H9 (cell line): ENCODE measurements around the gene EFS. TPM values are rescaled to one million over a fixed set of nuclear protein-coding genes. Genes with fewer than 3 reads are reported as not detected.

ENCODE experiments used
- DNase-seq: peaks from one replicate; pipeline ENCODE4 v3.0.0-alpha.2; 2017
- H2AFZ ChIP-seq: one replicate; pipeline ENCODE4 v1.6.1; 2013; ENCODE audit warnings: mild to moderate bottlenecking, low read length, control low read depth, moderate library complexity
- H2AK5ac ChIP-seq: 2 replicates; pipeline ENCODE4 v1.6.1; 2013; ENCODE audit warnings: low read length, control low read depth, mixed read lengths; ENCODE audit not compliant: insufficient read length
- H2BK120ac ChIP-seq: one replicate; pipeline ENCODE4 v1.6.1; 2013; ENCODE audit warnings: low read depth, mild to moderate bottlenecking, low read length, control low read depth, inconsistent platforms; ENCODE audit not compliant: poor library complexity, severe bottlenecking
- H2BK12ac ChIP-seq: 2 replicates; pipeline ENCODE4 v1.6.1; 2013; ENCODE audit warnings: low read length, control low read depth, mixed read lengths, low read depth; ENCODE audit not compliant: insufficient read length
- H2BK15ac ChIP-seq: 2 replicates; pipeline ENCODE4 v1.6.1; 2013; ENCODE audit warnings: low read depth, low read length, control low read depth
- H2BK20ac ChIP-seq: one replicate; pipeline ENCODE4 v1.6.1; 2013; ENCODE audit warnings: low read depth, mild to moderate bottlenecking, low read length, control low read depth, inconsistent platforms; ENCODE audit not compliant: poor library complexity, severe bottlenecking
- H2BK5ac ChIP-seq: 2 replicates; pipeline ENCODE4 v1.6.1; 2013; ENCODE audit warnings: low read length, control low read depth, mixed read lengths; ENCODE audit not compliant: insufficient read length
- H3K14ac ChIP-seq: 2 replicates; pipeline ENCODE4 v1.6.1; 2013; ENCODE audit warnings: low read length, control low read depth; ENCODE audit not compliant: insufficient read depth
- H3K18ac ChIP-seq: 2 replicates; pipeline ENCODE4 v1.6.1; 2013; ENCODE audit warnings: low read depth, mild to moderate bottlenecking, mixed read lengths, low read length, control low read depth; ENCODE audit not compliant: insufficient read length
- H3K23ac ChIP-seq: 2 replicates; pipeline ENCODE4 v1.6.1; 2013; ENCODE audit warnings: low read length, control low read depth, mixed read lengths, low read depth; ENCODE audit not compliant: insufficient read length
- H3K23me2 ChIP-seq: 2 replicates; pipeline ENCODE4 v1.6.1; 2013; ENCODE audit warnings: low read depth, mild to moderate bottlenecking, mixed read lengths, low read length, control low read depth; ENCODE audit not compliant: insufficient read length, poor library complexity, severe bottlenecking
- H3K27ac ChIP-seq: 2 replicates; pipeline ENCODE4 v1.5.1; 2013; ENCODE audit warnings: low read length, control low read depth, mixed read lengths, low read depth; ENCODE audit not compliant: insufficient read length
- H3K27me3 ChIP-seq: 2 replicates; pipeline ENCODE4 v1.6.1; 2013; ENCODE audit warnings: low read length, control low read depth, inconsistent platforms; ENCODE audit not compliant: insufficient read depth
- H3K4ac ChIP-seq: 2 replicates; pipeline ENCODE4 v1.6.1; 2013; ENCODE audit warnings: low read depth, mild to moderate bottlenecking, control low read depth, inconsistent platforms, low read length, moderate library complexity
- H3K4me1 ChIP-seq: 2 replicates; pipeline ENCODE4 v1.6.1; 2013; ENCODE audit warnings: low read length, control low read depth, inconsistent platforms; ENCODE audit not compliant: insufficient read depth
- H3K4me2 ChIP-seq: 2 replicates; pipeline ENCODE4 v1.6.1; 2013; ENCODE audit warnings: low read length, control low read depth, mixed read lengths; ENCODE audit not compliant: insufficient read length, insufficient read depth
- H3K56ac ChIP-seq: 2 replicates; pipeline ENCODE4 v1.6.1; 2013; ENCODE audit warnings: low read depth, mild to moderate bottlenecking, mixed read lengths, low read length, control low read depth; ENCODE audit not compliant: insufficient read length
- H3K79me1 ChIP-seq: 2 replicates; pipeline ENCODE4 v1.6.1; 2013; ENCODE audit warnings: low read depth, mild to moderate bottlenecking, moderate library complexity, low read length, control low read depth, inconsistent platforms; ENCODE audit not compliant: insufficient read depth, poor library complexity, severe bottlenecking
- H3K79me2 ChIP-seq: 2 replicates; pipeline ENCODE4 v1.6.1; 2013; ENCODE audit warnings: low read length, control low read depth, inconsistent platforms; ENCODE audit not compliant: insufficient read depth
- H3K9ac ChIP-seq: 2 replicates; pipeline ENCODE4 v1.6.1; 2013; ENCODE audit warnings: low read length, control low read depth, mixed read lengths; ENCODE audit not compliant: insufficient read length; ENCODE audit errors: extremely low read depth
- H3K9me3 ChIP-seq: one replicate; pipeline ENCODE4 v1.6.1; 2013; ENCODE audit warnings: low read depth, low read length, inconsistent platforms; ENCODE audit not compliant: control insufficient read depth
- H3T11ph ChIP-seq: one replicate; pipeline ENCODE4 v1.6.1; 2013; ENCODE audit warnings: mild to moderate bottlenecking, low read length, control low read depth, inconsistent platforms
- H4K20me1 ChIP-seq: one replicate; pipeline ENCODE4 v1.6.1; 2013; ENCODE audit not compliant: control insufficient read depth, insufficient read length, insufficient read depth
- H4K5ac ChIP-seq: 2 replicates; pipeline ENCODE4 v1.6.1; 2013; ENCODE audit warnings: low read depth, mild to moderate bottlenecking, mixed read lengths, low read length, control low read depth; ENCODE audit not compliant: insufficient read length
- H4K8ac ChIP-seq: replicated peaks from 2 replicates; pipeline ENCODE4 v1.6.1; 2013; ENCODE audit warnings: low read length, control low read depth, mixed read lengths, low read depth; ENCODE audit not compliant: insufficient read length
- H4K91ac ChIP-seq: 2 replicates; pipeline ENCODE4 v1.6.1; 2013; ENCODE audit warnings: low read depth, mild to moderate bottlenecking, moderate library complexity, mixed read lengths, low read length, control low read depth; ENCODE audit not compliant: insufficient read length
- H3K27ac Mint-ChIP-seq, 3 experiments: 2 replicates in 2 of 3; 3 replicates in 1 of 3; pipeline ENCODE4 v1.8.0; 2020 to 2021; ENCODE audit warnings: mixed read lengths in 3 of 3, mild to moderate bottlenecking in 1 of 3, moderate library complexity in 1 of 3
- H3K27me3 Mint-ChIP-seq: 2 replicates; pipeline ENCODE4 v1.8.0; 2021; ENCODE audit warnings: low read depth, mild to moderate bottlenecking, moderate library complexity, mixed read lengths
- H3K36me3 Mint-ChIP-seq, 3 experiments: 2 replicates in 2 of 3; 3 replicates in 1 of 3; pipeline ENCODE4 v1.8.0; 2020 to 2021; ENCODE audit warnings: low read depth in 3 of 3, mixed read lengths in 3 of 3; ENCODE audit not compliant: insufficient read depth in 1 of 3
- H3K4me1 Mint-ChIP-seq, 2 experiments: 2 replicates each; pipeline ENCODE4 v1.8.0; 2020; ENCODE audit warnings: mixed read lengths in 2 of 2
- H3K4me3 Mint-ChIP-seq, 2 experiments: 2 replicates in 1 of 2; 3 replicates in 1 of 2; pipeline ENCODE4 v1.8.0; 2020 to 2021; ENCODE audit warnings: mild to moderate bottlenecking in 2 of 2, mixed read lengths in 2 of 2, moderate library complexity in 1 of 2
- H3K9me3 Mint-ChIP-seq, 2 experiments: 2 replicates in 1 of 2; 3 replicates in 1 of 2; pipeline ENCODE4 v1.8.0; 2020; ENCODE audit warnings: mild to moderate bottlenecking in 2 of 2, mixed read lengths in 2 of 2, moderate library complexity in 1 of 2
- WGBS: extraction: QIAGEN DNeasy Blood & Tissue Kit; methylation state at CpG from one replicate; pipeline ENCODE4 v1.1.7; 2013; ENCODE audit warnings: missing lambda C conversion rate, low lambda C conversion rate, mixed read lengths; ENCODE audit not compliant: insufficient read length; ENCODE audit errors: extremely low coverage; 5-methylcytosine and 5-hydroxymethylcytosine counted together
- total RNA-seq: library from RNA; stranded (reverse); gene quantifications from 2 replicates; pipeline ENCODE4 v1.2.1, GENCODE V29; 2021
- TF ChIP-seq, protein P1 (sequence below): fragments of 200-600 bp; sonication (generic); conservative IDR thresholded peaks from 3 replicates; pipeline ENCODE4 v1.8.0; 2021; ENCODE audit warnings: antibody characterized with exemption, mild to moderate bottlenecking

Gene EFS
- total RNA-seq, 1 experiment from 2014 or later: 32.1 TPM

GRCh38 chr14:23403908-23404307 lies 38.9 kb upstream of the EFS start:
- Histone ChIP-seq H3K27me3 (no peaks in the 10 kb centered on the region), H3K23ac (no peak overlapping the region), H3K9me3 (no peaks in the 10 kb centered on the region), H3K14ac (no peak overlapping the region), H4K20me1 (no peaks in the 10 kb centered on the region), H3K23me2 (no peaks in the 10 kb centered on the region), H4K8ac (no peak overlapping the region), H2AK5ac (no peak overlapping the region), H2BK15ac (no peak overlapping the region), H2BK120ac (no peak overlapping the region), H3K56ac (no peak overlapping the region), H3T11ph (no peak overlapping the region), H3K4me2 (no peak overlapping the region), H3K18ac (no peak overlapping the region), H3K9ac (no peak overlapping the region), H2BK20ac (no peak overlapping the region), H3K79me2 (no peaks in the 10 kb centered on the region), H4K5ac (no peak overlapping the region), H3K4ac (no peak overlapping the region), H2BK12ac (no peak overlapping the region), H2BK5ac (no peak overlapping the region), H3K4me1 (no peaks in the 10 kb centered on the region), H3K79me1 (no peaks in the 10 kb centered on the region), H2AFZ (no peak overlapping the region), H3K27ac (no peak overlapping the region), H4K91ac (no peak overlapping the region)
- H3K4me1 Mint-ChIP-seq: peaks cover 11 to 20% of the 10 kb centered on the region in 2 experiments
- no CpG with 5 or more reads among the region's 4 CpGs for WGBS
- TF ChIP-seq, protein P1, sequence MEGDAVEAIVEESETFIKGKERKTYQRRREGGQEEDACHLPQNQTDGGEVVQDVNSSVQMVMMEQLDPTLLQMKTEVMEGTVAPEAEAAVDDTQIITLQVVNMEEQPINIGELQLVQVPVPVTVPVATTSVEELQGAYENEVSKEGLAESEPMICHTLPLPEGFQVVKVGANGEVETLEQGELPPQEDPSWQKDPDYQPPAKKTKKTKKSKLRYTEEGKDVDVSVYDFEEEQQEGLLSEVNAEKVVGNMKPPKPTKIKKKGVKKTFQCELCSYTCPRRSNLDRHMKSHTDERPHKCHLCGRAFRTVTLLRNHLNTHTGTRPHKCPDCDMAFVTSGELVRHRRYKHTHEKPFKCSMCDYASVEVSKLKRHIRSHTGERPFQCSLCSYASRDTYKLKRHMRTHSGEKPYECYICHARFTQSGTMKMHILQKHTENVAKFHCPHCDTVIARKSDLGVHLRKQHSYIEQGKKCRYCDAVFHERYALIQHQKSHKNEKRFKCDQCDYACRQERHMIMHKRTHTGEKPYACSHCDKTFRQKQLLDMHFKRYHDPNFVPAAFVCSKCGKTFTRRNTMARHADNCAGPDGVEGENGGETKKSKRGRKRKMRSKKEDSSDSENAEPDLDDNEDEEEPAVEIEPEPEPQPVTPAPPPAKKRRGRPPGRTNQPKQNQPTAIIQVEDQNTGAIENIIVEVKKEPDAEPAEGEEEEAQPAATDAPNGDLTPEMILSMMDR: no peak
- no peak for DNase-seq
- H3K36me3 Mint-ChIP-seq: no peaks in the 10 kb centered on the region
- H3K27ac Mint-ChIP-seq: no peak overlapping the region
- H3K27me3 Mint-ChIP-seq: peaks cover 60% of the 10 kb centered on the region
- no peak overlapping the region for H3K4me3 Mint-ChIP-seq
- H3K9me3 Mint-ChIP-seq: no peaks in the 10 kb centered on the region
